ENCODE measurements around the gene FLAD1.

DNA sequence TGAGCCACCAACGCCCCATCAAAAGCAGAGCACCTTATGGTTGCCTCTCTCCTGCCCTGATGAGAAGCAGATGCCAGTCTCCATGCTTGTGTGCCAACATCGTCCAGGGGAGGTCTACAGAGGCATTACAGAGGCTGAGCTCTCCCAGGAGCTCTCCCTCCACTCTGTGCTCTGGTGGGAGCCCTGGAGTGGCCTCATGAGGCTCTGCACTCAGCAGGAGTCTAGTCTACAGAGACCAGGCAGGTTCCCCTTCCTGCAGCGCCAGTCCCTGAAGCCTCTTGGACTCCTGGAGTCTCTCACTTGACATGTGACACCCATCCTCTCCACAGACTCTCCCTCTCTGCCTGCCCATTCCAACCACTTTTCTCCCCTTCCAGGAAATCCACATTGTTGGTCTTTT is 53.9 kb downstream of the FLAD1 start:
- TF ChIP-seq, protein P1, sequence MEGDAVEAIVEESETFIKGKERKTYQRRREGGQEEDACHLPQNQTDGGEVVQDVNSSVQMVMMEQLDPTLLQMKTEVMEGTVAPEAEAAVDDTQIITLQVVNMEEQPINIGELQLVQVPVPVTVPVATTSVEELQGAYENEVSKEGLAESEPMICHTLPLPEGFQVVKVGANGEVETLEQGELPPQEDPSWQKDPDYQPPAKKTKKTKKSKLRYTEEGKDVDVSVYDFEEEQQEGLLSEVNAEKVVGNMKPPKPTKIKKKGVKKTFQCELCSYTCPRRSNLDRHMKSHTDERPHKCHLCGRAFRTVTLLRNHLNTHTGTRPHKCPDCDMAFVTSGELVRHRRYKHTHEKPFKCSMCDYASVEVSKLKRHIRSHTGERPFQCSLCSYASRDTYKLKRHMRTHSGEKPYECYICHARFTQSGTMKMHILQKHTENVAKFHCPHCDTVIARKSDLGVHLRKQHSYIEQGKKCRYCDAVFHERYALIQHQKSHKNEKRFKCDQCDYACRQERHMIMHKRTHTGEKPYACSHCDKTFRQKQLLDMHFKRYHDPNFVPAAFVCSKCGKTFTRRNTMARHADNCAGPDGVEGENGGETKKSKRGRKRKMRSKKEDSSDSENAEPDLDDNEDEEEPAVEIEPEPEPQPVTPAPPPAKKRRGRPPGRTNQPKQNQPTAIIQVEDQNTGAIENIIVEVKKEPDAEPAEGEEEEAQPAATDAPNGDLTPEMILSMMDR (IDR thresholded peaks at IDR 0.05), result no peak
- no peak for TF ChIP-seq POLR2A (IDR thresholded peaks at IDR 0.05)

Measured in heart left ventricle (tissue), 13 donors.